Measurements from ENCODE around the gene MAP1A.
"Not testable (repeated sequence)": the region's sequence is repeated elsewhere in the genome, so short reads cannot be mapped to it uniquely, and the experiment has no call there.

The MAP1A gene

DNA sequence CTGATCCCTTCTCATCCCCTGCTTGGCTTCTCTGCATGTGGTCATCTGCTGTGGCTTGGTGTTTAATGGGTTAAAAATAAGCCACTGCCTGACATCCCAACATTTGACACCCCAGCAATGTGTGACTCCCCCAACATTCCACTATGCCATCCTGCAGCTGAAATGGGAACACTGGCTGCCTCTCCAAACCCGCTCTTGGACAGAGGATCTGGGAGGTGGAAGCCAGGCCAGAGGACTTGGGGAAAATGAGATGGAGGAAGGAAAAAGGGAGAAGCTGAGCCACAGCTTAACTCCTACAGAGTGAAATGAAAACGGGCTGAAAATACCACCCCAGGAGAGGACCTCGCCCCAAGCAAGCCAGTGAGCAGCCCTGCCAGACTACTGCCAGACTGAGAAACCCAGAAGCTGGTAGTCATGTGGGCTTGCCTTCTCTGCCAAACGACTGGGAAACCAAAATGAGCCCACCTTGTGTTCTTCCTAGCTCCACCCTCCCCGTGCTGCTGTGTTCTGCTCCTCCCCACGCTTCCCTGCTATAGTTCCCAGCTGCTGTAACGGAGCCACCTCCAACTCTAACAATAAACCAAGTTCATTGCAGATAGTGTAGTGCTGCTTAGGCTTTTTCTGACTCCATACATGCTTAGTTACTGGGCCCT lies 13.7 kb downstream of the MAP1A start:
- no peak for DNase-seq

DNA sequence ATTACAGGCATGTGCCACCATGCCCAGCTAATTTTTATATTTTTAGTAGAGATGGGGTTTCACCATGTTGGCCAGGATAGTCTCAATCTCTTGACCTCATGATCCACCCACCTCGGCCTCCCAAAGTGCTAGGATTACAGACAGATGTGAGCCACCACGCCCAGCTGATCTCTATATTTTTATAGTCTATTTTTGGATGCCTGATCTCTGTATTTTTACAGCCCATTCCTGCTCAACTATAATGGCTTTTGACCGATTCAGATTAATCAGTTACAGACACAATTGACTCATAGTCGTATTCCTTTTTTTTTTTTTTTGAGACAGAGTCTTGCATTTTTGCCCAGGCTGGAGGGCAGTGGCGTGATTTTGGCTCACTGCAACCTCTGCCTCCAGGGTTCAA lies 15.4 kb downstream of the MAP1A start:
- DNase-seq = not testable (repeated sequence)

DNA sequence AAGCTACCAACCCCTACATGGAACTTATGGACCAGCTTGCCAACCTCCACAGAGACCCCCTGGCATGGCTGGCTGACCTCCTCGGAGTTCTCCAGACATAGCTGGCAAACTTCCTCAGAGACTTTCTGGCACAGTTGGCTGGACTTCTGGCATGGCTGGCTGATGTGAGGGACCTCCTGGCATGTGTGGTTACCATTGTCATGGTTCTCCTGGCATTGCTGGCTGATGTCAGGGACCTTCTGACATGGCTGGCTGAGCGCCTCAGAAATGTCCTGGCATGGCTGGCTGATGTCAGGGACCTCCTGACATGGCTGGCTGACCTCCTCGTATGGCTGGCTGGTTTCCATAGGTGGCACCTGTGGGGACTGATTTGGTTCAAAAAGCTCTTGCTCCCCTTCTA lies 17.5 kb downstream of the MAP1A start:
- DNase-seq = no peak

GRCh38 chr15:43538091-43538490 lies 20.7 kb downstream of the MAP1A start:
- no peak for DNase-seq

DNA sequence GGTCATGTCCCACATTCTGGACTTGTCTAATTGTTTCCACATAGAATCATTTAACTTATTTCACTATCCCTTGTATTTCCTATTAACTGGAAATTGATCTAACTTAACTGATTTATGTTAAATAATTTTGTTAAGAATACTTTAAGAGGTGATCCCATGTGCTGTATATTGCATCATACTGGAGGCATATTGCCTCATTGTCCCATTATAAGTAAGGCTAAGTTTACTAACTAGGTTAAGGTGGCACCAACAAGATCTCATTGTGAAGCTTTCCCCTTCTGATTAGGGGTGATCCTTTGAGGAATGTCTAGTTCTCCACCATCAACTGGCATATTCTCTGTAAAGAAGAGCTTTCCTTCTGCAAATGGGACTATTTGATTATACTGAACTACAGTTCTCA lies 24.4 kb downstream of the MAP1A start:
- DNase-seq = no peak

GRCh38 chr15:43544266-43544665 lies 26.9 kb downstream of the MAP1A start:
- DNase-seq = no peak

- no peak for DNase-seq
These were observed 28.0 kb downstream of the MAP1A start for GRCh38 chr15:43545426-43545825.

GRCh38 chr15:43547539-43547938 lies 30.1 kb downstream of the MAP1A start:
- no peak for DNase-seq

GRCh38 chr15:43550527-43551363 lies 33.3 kb downstream of the MAP1A start:
- no peak for DNase-seq

DNA sequence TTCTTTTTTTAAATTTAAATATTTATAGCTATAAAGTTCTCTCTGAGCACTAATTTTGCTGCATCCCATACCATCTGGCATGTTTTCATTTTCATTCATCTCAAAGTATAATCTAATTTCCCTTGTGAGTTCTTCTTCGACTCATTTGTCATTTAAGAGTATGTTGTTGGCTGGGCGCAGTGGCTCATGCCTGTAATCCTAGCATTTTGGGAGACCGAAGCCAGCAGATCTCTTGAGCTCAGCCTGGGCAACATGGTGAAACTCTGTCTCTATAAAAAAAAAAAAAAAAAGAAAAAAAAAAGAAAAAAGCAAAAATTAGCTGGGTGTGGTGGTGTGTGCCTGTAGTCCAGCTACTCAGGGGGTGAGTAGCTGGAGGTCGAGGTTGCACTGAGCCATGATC lies 34.8 kb downstream of the MAP1A start:
- DNase-seq = no peak

DNA sequence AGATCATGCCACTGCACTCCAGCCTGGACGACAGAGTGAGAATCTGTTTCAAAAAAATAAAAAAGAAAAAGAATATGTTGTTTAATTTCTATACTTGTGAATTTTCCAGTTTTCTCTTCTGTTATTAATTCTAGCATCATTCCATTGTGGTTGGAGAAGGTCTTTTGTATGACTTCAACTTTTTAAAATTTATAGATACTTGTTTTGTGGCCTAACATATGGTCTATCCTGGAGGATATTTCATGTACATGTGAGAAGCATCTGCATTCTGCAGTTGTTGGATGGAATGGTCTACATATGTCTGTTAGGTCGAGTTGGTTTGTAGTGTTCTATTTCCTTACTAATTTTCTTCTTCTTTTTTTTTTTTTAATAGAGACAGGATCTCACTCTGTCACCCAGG lies 35.6 kb downstream of the MAP1A start:
- DNase-seq = no peak

GRCh38 chr15:43562753-43563152 lies 45.3 kb downstream of the MAP1A start:
- not testable (repeated sequence) for DNase-seq

DNA sequence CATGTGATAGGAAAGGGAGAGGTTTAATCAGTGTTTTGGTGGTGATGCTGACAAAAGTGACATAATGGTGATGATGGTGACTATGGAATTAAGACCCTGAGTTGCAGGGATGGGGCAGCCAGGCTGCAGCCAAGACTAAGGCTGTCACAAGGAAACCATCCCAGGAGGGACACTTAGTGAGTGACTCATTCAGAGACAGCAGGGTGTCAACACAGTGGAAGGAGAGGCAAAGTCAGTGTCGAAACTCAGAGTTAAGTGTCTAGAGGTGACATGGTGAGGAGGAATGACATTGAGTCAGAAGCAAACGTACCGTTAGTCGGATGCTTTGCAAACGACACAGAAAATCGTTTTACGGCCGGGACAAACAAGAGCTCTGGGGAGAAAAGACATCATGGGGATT lies 46.4 kb downstream of the MAP1A start:
- DNase-seq = not testable (repeated sequence)

GRCh38 chr15:43566615-43567014 lies 49.2 kb downstream of the MAP1A start:
- not testable (repeated sequence) for DNase-seq

DNA sequence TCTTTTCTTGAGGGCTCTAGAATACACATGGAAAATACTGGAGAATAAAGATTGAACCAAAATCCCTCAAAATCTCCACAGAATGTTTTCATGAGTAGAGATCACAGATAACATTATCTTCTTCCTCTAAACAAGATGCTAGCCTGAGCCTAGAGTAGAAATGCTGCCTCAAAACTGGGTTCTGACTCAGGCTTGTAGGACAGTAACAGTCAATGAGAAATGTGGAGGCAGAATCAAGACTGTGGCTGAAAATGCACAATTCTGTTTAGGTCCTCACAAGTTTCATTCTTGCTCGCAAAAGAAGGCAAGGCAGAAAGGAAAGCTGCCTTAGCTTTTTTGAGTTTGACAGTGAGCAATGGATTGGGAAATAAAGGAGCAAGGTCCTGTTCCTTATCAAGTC lies 57.2 kb downstream of the MAP1A start:
- not testable (repeated sequence) for DNase-seq

All from CD4-positive, alpha-beta T cell treated with Interleukin-1 beta for 1 hour (primary cell).